Ecto neural progenitor cell (in vitro differentiated cells): ENCODE results near the gene C1orf167.

Source experiments
- DNase-seq: peaks from one replicate; pipeline ENCODE4 v3.0.0-alpha.2; 2018; ENCODE audit warnings: low spot score

The C1orf167 gene

DNA sequence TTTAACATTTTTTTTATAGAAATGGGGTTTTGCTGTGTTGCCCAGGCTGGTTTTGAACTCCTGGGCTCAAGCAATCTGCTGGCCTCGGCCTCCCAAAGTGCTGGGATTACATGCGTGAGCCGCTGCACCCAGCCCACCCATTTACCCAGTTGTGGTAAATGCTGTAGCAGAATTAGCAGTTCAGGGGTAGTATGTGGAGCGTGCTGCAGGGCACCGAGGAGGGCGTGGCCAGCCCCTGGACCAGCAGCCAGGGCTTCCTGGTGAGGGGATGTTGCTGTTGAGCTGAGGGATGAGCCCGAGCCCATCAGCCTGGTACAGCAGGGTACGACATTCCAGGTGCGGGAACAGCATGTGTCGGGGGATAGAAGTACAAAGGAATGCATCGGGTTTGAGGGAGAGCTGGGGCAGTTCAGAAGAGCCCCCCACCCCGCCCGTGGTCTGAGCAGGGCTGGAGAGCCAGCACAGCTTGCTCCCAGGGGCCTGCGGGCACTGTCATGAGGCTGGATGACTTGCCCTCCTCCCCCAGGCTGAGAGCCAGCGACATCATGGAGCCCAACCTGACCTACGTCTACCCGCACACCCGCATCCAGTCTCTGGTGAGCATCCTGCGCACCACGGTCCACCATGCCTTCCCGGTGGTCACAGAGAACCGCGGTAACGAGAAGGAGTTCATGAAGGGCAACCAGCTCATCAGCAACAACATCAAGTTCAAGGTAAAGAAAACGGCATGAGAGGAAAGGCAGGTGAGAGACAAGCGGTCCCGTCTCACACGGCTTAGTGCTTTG, 73.6 kb downstream of the C1orf167 start:
- no peak for DNase-seq

DNA sequence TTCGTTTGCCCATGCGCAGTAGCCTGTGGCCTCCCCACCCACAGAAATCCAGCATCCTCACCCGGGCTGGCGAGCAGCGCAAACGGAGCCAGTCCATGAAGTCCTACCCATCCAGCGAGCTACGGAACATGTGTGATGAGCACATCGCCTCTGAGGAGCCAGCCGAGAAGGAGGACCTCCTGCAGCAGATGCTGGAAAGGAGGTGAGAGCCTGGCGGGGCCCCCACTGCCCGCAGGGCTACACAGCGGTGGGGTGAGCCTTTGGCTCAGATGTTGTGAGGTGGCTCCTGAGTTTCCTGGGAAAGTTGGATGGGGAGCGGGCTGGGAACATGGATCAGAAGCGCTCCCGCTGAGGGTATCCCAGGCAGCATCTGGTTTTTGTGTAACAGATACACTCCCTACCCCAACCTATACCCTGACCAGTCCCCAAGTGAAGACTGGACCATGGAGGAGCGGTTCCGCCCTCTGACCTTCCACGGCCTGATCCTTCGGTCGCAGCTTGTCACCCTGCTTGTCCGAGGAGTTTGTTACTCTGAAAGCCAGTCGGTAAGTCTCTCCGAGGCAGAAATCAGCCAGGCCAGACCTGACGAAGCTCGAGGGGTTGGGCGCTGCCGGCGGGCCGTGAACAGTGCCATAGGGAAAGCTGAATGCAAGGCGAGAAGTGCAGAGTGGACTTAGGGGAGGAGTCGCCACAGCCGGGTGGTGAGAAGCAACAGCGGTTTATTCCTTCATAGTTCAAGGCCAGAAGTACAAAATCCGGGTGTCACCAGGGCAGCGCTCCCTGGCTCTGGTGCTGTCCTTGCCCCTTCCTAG, 75.2 kb downstream of the C1orf167 start:
- no peak for DNase-seq

DNA sequence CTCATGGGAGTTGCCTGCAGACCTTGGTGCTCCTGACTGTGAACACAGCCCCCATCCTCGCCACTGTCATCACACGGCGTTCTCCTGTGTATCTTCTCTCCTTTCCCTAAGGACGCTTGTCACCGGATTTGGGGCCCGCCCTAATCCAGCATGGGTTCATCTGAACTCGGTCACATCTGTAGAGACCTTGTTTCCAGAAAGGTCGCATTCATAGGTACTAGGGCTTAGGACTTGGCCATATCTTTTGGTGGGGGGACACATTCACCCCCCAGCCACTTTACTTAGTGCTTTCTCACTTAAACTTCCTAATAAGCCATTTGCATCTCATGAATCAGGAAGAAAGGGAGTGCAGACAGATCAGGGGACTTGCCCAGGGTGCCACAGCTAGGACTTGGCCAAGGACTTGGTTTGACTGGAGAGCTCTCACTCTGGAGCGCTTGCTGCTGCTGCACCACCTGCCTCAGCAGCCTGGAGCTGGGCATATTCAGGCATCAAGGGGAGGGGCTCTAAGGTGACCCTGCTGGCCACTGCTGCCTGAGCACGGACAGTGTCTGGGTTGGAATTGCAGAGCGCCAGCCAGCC, 75.9 kb downstream of the C1orf167 start:
- no peak for DNase-seq

DNA sequence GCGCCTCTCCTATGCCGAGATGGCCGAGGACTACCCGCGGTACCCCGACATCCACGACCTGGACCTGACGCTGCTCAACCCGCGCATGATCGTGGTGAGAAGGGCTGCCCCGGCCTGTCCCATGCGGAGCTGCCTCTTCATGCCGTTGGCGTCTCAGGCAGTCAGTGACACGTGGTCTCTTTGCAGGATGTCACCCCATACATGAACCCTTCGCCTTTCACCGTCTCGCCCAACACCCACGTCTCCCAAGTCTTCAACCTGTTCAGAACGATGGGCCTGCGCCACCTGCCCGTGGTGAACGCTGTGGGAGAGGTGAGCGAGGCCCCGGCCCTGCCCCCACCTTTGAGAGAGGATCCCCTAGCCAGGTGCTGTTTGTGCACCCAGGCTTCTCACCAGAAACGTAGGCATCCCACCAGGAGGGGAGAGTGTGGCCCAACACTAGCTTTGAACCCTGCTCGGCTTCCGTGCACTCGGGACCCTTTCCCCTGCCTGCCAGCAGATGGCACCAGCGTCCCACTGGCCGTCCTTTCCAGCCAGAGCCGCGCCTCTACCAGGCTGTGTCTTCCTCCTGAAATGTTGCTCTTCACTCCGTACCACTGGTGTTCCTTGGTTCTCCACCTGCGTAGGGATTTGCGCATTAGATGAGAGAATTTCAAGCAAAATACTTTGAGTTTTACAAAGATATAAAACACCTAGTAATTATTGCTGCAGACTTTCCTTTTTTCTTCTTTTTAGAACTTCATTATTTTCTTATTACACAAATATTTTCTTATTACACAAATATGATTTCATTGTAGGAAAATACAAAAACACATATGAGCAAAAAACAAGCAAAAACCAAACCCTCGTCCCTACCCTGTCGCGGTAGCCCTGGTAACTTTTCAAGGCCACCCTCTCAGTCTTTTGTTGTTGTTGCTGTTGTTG, 76.6 kb downstream of the C1orf167 start:
- peak; percentile 81 for DNase-seq
